LNCaP clone FGC (cell line): Measurements from ENCODE around the gene CHRNE.
A peak's percentile ranks its signal among the peaks of the same experiment; 100 is the strongest.

Experiments
- DNase-seq: peaks from one replicate; pipeline ENCODE4 v3.0.0-alpha.2; 2011; ENCODE audit warnings: low read depth
- H3K4me3 ChIP-seq: 2 replicates; pipeline ENCODE4 v1.5.1; 2011; ENCODE audit warnings: mild to moderate bottlenecking, low read depth, low read length, control low read depth
- TF ChIP-seq, protein P1 (sequence below): IDR thresholded peaks from 2 replicates; pipeline ENCODE4 v1.5.1; 2012; ENCODE audit warnings: mild to moderate bottlenecking; ENCODE audit not compliant: control insufficient read depth, insufficient read depth; ENCODE audit errors: extremely low read depth

The CHRNE gene

DNA sequence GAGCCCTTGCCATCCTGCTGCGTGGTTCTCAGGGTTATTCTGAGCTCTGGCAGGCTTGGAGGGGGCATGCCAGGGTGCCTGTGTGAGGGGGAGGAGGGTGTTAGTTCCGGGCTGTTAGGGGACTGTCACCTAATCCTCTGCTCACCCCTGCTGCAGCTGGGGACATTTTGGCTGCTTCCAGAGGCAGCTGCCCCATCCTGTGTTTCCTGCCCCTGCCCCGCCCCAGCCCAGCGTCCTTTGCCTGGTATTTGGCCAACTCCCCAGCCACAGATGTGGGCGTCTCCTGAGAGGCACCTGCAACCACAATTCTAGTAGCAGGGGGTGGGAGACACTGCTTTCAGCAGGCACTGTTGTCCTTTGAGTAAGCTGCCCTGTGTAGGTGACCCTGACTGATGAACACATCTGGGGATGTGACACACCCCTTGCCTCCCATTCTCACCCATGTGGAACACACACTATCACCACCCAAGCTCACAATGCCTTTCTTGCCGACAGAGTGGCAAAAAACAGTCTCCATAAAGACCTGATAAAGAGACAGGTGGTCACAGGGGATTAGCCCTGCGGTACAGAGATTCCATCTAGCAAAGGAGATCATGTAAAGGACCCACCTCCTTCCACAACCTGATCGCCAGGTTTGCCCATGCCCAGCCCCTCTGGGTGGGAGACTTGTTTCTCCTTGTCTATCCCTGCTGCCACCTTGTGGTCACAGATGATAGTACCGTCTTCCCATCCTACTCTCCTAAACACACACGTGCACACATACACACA is at the start of gene CHRNE:
TSS of gene CHRNE (minus strand) at position 48 of the 768 bp plus-strand sequence. CDS start at position 13, 35 bp downstream.
- no peak within 1 kb of the TSS for H3K4me3 ChIP-seq
- DNase-seq = peak; percentile 80
- TF ChIP-seq, protein P1, sequence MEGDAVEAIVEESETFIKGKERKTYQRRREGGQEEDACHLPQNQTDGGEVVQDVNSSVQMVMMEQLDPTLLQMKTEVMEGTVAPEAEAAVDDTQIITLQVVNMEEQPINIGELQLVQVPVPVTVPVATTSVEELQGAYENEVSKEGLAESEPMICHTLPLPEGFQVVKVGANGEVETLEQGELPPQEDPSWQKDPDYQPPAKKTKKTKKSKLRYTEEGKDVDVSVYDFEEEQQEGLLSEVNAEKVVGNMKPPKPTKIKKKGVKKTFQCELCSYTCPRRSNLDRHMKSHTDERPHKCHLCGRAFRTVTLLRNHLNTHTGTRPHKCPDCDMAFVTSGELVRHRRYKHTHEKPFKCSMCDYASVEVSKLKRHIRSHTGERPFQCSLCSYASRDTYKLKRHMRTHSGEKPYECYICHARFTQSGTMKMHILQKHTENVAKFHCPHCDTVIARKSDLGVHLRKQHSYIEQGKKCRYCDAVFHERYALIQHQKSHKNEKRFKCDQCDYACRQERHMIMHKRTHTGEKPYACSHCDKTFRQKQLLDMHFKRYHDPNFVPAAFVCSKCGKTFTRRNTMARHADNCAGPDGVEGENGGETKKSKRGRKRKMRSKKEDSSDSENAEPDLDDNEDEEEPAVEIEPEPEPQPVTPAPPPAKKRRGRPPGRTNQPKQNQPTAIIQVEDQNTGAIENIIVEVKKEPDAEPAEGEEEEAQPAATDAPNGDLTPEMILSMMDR = peak; percentile 89

DNA sequence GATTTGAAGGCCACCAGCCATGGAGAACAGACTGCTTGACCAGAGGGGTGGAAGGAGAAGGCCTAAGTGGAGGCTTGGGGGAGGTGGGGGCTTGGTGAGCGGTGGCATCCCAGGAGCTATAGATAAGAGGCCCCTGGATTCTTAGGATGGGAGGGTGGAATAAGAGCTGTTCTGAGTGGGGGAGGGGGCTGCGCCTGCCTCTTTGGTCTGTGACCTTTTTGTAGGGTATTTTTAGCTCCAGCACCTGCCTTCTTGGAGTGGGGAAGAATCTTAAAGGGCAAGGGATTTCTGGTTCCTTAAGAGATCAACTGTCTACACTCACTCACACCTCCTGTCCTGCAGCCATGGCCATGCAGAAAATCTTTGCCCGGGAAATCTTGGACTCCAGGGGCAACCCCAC is 48.6 kb upstream of the CHRNE start:
- no peak overlapping the region for H3K4me3 ChIP-seq
- DNase-seq = no peak
- TF ChIP-seq, protein P1 = no peak

DNA sequence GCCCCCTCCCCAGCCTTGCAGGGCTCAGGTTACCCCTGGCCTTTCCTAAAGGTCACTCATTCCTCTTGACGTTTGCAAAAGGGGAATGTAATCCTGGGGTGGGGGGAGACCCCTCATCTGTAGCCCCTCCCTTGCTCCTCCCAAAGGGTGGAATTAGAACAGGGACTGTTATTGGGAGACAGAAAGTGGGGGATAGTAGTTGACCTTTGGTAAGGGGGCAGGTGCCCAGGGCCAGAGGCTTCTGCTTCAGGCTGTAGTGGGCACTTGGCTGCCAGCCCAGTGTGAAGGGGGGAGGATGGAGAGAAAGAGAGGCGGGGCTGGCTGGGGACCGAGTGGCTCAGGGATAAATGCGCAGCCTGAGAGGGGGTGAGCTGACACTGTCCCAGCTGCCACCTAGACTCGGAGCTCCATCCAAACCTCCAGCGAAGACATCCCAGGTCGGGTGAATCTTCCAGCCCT is 47.9 kb upstream of the CHRNE start, which contains the start of gene ENO3:
TSS of gene ENO3 (plus strand) at position 374 of the 459 bp plus-strand sequence. CDS start 711 bp downstream, outside the sequence.
- TF ChIP-seq, protein P1 = no peak
- DNase-seq = no peak
- H3K4me3 ChIP-seq = peak within 1 kb of the TSS; percentile 99

DNA sequence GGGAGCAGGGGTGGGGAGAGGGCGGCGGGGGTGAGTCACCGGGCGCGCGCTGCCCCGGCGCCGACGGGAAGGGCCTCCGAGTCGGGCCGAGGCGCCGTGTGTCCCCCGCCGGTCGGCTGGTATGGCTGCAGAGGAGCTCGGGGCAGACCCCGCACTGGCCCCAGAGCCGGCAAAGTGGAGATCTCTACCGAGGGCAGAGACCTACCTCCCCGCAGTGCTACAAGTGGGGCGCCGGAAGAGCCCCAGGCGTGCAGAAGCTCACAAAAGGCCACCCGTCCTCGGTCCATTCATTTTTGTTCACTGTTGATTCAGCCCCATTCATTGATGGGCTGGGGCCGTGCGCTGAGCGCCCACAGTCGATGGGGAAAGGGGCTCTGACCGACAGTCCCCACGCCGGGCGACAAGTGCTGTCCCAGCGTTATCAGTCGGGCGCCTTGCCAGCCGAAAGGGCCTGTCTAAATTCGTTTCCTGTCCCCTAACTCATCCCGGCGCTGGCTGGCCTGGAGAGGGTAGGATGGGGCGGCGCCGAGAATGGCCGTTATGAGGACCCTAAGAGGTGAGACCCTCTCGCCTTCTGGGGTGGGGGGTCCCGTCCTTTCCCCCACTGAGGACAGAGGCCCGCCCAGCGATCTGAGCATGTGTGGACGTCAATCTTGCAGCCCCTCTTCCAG is 47.3 kb upstream of the CHRNE start:
- DNase-seq = no peak
- TF ChIP-seq, protein P1 = no peak
- H3K4me3 ChIP-seq = peak overlapping the region; percentile 99

DNA sequence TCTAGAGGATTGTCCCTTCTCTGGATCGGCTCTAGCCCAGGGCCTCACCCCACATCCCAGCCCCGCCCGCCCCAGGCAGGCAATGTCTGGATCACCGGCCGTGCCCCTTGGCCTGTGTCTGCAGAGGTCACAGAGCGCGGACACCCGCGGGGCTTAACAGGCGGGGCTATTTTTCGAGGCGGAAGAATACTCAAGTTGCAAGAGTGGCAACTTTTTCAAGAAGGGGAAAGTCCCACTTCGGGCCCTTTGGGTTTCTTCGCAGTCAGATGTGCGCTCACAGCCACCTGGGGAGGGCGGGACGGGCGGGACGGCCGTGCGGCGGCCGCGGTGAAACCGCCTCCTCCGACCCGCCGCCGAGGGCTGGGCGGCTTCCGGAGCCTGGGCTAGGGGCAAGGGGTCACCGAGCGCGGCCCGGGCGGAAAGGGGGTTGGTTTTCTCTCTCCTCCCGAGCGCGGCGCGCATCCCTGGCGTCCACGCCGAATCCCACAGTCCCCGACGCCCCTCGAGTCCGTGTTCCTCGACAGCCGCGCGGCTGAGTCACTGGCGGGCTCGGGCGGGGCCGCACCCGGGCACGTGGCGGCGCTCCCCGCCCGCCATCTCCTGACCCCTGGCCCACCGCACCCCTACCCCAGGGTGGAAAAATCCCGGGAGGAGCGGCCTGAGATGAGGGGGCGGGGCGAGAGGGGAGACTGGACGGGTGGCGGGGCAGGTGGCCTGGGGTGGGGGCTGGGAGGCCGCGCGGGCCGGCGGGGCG is 46.6 kb upstream of the CHRNE start:
- TF ChIP-seq, protein P1 = no peak
- peak; percentile 42 for DNase-seq
- peak overlapping the region; percentile 99 for H3K4me3 ChIP-seq

DNA sequence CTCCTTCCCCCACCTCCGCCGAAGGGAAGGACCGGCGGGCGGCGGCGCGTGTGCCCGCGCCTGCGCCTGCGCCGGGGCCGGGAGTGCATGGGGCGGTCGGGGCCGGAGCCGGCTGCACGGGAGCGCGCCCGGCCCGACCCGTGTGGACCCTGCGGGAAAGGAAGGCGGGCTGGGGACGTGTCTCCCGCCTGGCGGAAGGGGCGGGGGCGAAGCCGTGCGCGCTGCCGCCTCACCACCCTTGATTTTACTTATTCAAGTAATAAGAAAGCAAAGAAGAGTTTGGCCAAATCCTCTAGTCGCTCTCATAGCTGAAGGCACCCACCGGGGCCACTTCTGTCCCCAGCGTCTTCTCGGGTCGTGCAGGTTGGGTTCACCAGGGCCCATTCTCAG is 46.0 kb upstream of the CHRNE start:
- DNase-seq = peak; percentile 45
- TF ChIP-seq, protein P1 = no peak
- peak overlapping the region; percentile 99 for H3K4me3 ChIP-seq
